ENCODE data around the gene SEMA3E.

- TF ChIP-seq CTCF (IDR thresholded peaks at IDR 0.05) (no peak), POLR2AphosphoS5 (IDR thresholded peaks at IDR 0.05) (no peak), POLR2A (IDR thresholded peaks at IDR 0.05; ENCODE audit: low read depth) (no peak), EP300 (IDR thresholded peaks at IDR 0.05) (no peak)
Observed at GRCh38 chr7:83484826-83485225, 164.1 kb downstream of the SEMA3E start.
